ENCODE measurements around the gene DUT. TPM values are rescaled to one million over a fixed set of nuclear protein-coding genes. Genes with fewer than 3 reads are reported as not detected.

Gene DUT
- total RNA-seq, 1 experiment from 2014 or later = 224 TPM

- no peaks in the 10 kb centered on the region for H3K9me3 ChIP-seq (ENCODE audit: low read depth, low read length, poor library complexity, severe bottlenecking)
- no peaks in the 10 kb centered on the region for H3K4me1 ChIP-seq (ENCODE audit: insufficient read depth, low read length, poor library complexity, severe bottlenecking)
- CTCF ChIA-PET = no interaction called here
- H3K36me3 ChIP-seq (ENCODE audit: insufficient read depth, low read length, poor library complexity, severe bottlenecking) = no peaks in the 10 kb centered on the region
- no peak for DNase-seq (ENCODE audit: low spot score)
- H3K27me3 ChIP-seq (replicated peaks; ENCODE audit: insufficient read depth, low read depth, low read length, poor library complexity) = no peaks in the 10 kb centered on the region
- TF ChIP-seq CTCF (conservative IDR thresholded peaks at IDR 0.05; ENCODE audit: low read depth, low read length) (no peak), EZH2 (IDR thresholded peaks at IDR 0.05; ENCODE audit: borderline replicate concordance, low read depth, low read length, poor library complexity, severe bottlenecking) (no peak)
- BruUV-seq (replicated peaks) = no TSS peak
- POLR2A ChIA-PET (ENCODE audit: low non-redundant PET) = interaction anchor here (0.7 kb wide), 1 partner anchor 221 kb away, joined by 4 read pairs; no protein-coding TSS in a partner anchor
- intact Hi-C loops (cut with micrococcal nuclease; ENCODE audit: unreplicated experiment) = no loop called here
- H3K27ac ChIP-seq (ENCODE audit: low read depth, low read length, poor library complexity, severe bottlenecking) = no peak overlapping the region
- no peak overlapping the region for H3K4me3 ChIP-seq (ENCODE audit: low read depth, low read length, poor library complexity, severe bottlenecking)
Observed at GRCh38 chr15:48366584-48367312, 35.5 kb downstream of the DUT start.

GRCh38 chr15:48367483-48367882 is 36.3 kb downstream of the DUT start:
- no peaks in the 10 kb centered on the region for H3K36me3 ChIP-seq (ENCODE audit: insufficient read depth, low read length, poor library complexity, severe bottlenecking)
- H3K4me3 ChIP-seq (ENCODE audit: low read depth, low read length, poor library complexity, severe bottlenecking) = no peak overlapping the region
- BruUV-seq (replicated peaks) = no TSS peak
- ChIA-PET POLR2A (ENCODE audit: low non-redundant PET) (no interaction called here), CTCF (no interaction called here)
- TF ChIP-seq CTCF (conservative IDR thresholded peaks at IDR 0.05; ENCODE audit: low read depth, low read length) (no peak), EZH2 (IDR thresholded peaks at IDR 0.05; ENCODE audit: borderline replicate concordance, low read depth, low read length, poor library complexity, severe bottlenecking) (no peak)
- H3K27me3 ChIP-seq (replicated peaks; ENCODE audit: insufficient read depth, low read depth, low read length, poor library complexity) = no peaks in the 10 kb centered on the region
- H3K27ac ChIP-seq (ENCODE audit: low read depth, low read length, poor library complexity, severe bottlenecking) = no peak overlapping the region
- no peaks in the 10 kb centered on the region for H3K9me3 ChIP-seq (ENCODE audit: low read depth, low read length, poor library complexity, severe bottlenecking)
- no peak for DNase-seq (ENCODE audit: low spot score)
- intact Hi-C loops (cut with micrococcal nuclease; ENCODE audit: unreplicated experiment) = no loop called here
- no peaks in the 10 kb centered on the region for H3K4me1 ChIP-seq (ENCODE audit: insufficient read depth, low read length, poor library complexity, severe bottlenecking)

- DNase-seq (ENCODE audit: low spot score) = no peak
- Histone ChIP-seq H3K36me3 (ENCODE audit: insufficient read depth, low read length, poor library complexity, severe bottlenecking) (no peaks in the 10 kb centered on the region), H3K4me3 (ENCODE audit: low read depth, low read length, poor library complexity, severe bottlenecking) (no peak overlapping the region), H3K9me3 (ENCODE audit: low read depth, low read length, poor library complexity, severe bottlenecking) (no peaks in the 10 kb centered on the region), H3K27ac (ENCODE audit: low read depth, low read length, poor library complexity, severe bottlenecking) (no peak overlapping the region), H3K27me3 (replicated peaks; ENCODE audit: insufficient read depth, low read depth, low read length, poor library complexity) (no peaks in the 10 kb centered on the region), H3K4me1 (ENCODE audit: insufficient read depth, low read length, poor library complexity, severe bottlenecking) (peaks cover 8% of the 10 kb centered on the region)
- CTCF ChIA-PET = no interaction called here
- BruUV-seq (replicated peaks) = no TSS peak
- TF ChIP-seq CTCF (conservative IDR thresholded peaks at IDR 0.05; ENCODE audit: low read depth, low read length) (no peak), EZH2 (IDR thresholded peaks at IDR 0.05; ENCODE audit: borderline replicate concordance, low read depth, low read length, poor library complexity, severe bottlenecking) (no peak)
- intact Hi-C loops (cut with micrococcal nuclease; ENCODE audit: unreplicated experiment) = no loop called here
- POLR2A ChIA-PET (ENCODE audit: low non-redundant PET) = no interaction called here
Observed at GRCh38 chr15:48370460-48370859, 39.2 kb downstream of the DUT start.

Data from A673 (cell line).